ENCODE data around the gene PARP9.

Gene PARP9

GRCh38 chr3:122488262-122488973, 75.7 kb downstream of the PARP9 start:
- Histone ChIP-seq H3K4me3 (ENCODE audit: insufficient read length, low read depth) (no peak overlapping the region), H3K27me3 (ENCODE audit: insufficient read depth, insufficient read length) (no peaks in the 10 kb centered on the region), H3K9me3 (ENCODE audit: insufficient read depth, low read length) (no peaks in the 10 kb centered on the region), H3K4me1 (ENCODE audit: insufficient read depth, insufficient read length) (no peaks in the 10 kb centered on the region), H3K9ac (ENCODE audit: insufficient read length, low read depth) (no peak overlapping the region), H3K36me3 (ENCODE audit: insufficient read depth, insufficient read length, low read length) (peaks cover 49% of the 10 kb centered on the region)
- TF ChIP-seq YY1 (IDR thresholded peaks at IDR 0.05; ENCODE audit: insufficient read depth, insufficient read length) = no peak
- no peak for TF ChIP-seq SUZ12 (IDR thresholded peaks at IDR 0.05; ENCODE audit: extremely low read depth, insufficient read depth, insufficient read length)
- TF ChIP-seq ZNF274 (IDR thresholded peaks at IDR 0.05; ENCODE audit: low read depth, low read length) = no peak
- no peak for DNase-seq (ENCODE audit: low read depth, low spot score)

GRCh38 chr3:122484985-122485384, 79.1 kb downstream of the PARP9 start:
- H3K27me3 ChIP-seq (ENCODE audit: insufficient read depth, insufficient read length) = no peaks in the 10 kb centered on the region
- H3K4me3 ChIP-seq (ENCODE audit: insufficient read length, low read depth) = no peak overlapping the region
- no peaks in the 10 kb centered on the region for H3K4me1 ChIP-seq (ENCODE audit: insufficient read depth, insufficient read length)
- H3K36me3 ChIP-seq (ENCODE audit: insufficient read depth, insufficient read length, low read length) = peaks cover 31% of the 10 kb centered on the region
- DNase-seq (ENCODE audit: low read depth, low spot score) = no peak
- H3K9me3 ChIP-seq (ENCODE audit: insufficient read depth, low read length) = no peaks in the 10 kb centered on the region
- TF ChIP-seq SUZ12 (IDR thresholded peaks at IDR 0.05; ENCODE audit: extremely low read depth, insufficient read depth, insufficient read length) (no peak), ZNF274 (IDR thresholded peaks at IDR 0.05; ENCODE audit: low read depth, low read length) (no peak), YY1 (IDR thresholded peaks at IDR 0.05; ENCODE audit: insufficient read depth, insufficient read length) (no peak)
- H3K9ac ChIP-seq (ENCODE audit: insufficient read length, low read depth) = no peak overlapping the region

GRCh38 chr3:122481390-122481789, 82.7 kb downstream of the PARP9 start:
- no peaks in the 10 kb centered on the region for H3K9me3 ChIP-seq (ENCODE audit: insufficient read depth, low read length)

More at GRCh38 chr3:122481390-122481789, 82.7 kb downstream of the PARP9 start:
- Histone ChIP-seq H3K27me3 (ENCODE audit: insufficient read depth, insufficient read length) (no peaks in the 10 kb centered on the region), H3K4me3 (ENCODE audit: insufficient read length, low read depth) (no peak overlapping the region), H3K36me3 (ENCODE audit: insufficient read depth, insufficient read length, low read length) (peaks cover 6% of the 10 kb centered on the region), H3K4me1 (ENCODE audit: insufficient read depth, insufficient read length) (no peaks in the 10 kb centered on the region), H3K9ac (ENCODE audit: insufficient read length, low read depth) (no peak overlapping the region)
- DNase-seq (ENCODE audit: low read depth, low spot score) = no peak
- TF ChIP-seq SUZ12 (IDR thresholded peaks at IDR 0.05; ENCODE audit: extremely low read depth, insufficient read depth, insufficient read length) = no peak
- TF ChIP-seq ZNF274 (IDR thresholded peaks at IDR 0.05; ENCODE audit: low read depth, low read length) = no peak
- no peak for TF ChIP-seq YY1 (IDR thresholded peaks at IDR 0.05; ENCODE audit: insufficient read depth, insufficient read length)

Data from NT2/D1 (cell line).